HG02973 (cell line): Measurements from ENCODE around the gene DNAJC1.

Source experiments
- ATAC-seq: cut with Tn5 transposase; IDR thresholded peaks from one replicate; pipeline ENCODE4 v1.9.1; 2021; ENCODE audit warnings: moderate library complexity; ENCODE audit not compliant: unreplicated experiment

DNAJC1 gene

DNA sequence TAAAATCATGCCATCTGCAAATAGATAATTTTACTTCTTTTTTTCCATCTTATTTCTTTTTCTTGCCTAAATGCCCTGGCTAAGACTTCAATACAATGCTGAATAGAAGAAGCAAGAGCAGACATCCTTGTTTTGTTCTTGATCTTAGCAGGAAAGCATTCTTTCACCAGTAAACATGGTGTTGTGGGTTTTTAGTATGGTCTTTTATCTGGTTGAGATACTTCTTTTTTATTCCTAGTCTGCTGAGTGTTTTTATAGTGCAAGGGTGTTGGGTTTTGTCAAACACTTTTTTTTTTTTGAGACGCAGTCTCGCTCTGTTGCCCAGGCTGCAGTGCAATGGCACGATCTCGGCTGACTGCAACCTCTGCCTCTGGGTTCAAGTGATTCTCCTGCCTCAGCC lies 232.3 kb downstream of the DNAJC1 start:
- no peak for ATAC-seq

DNA sequence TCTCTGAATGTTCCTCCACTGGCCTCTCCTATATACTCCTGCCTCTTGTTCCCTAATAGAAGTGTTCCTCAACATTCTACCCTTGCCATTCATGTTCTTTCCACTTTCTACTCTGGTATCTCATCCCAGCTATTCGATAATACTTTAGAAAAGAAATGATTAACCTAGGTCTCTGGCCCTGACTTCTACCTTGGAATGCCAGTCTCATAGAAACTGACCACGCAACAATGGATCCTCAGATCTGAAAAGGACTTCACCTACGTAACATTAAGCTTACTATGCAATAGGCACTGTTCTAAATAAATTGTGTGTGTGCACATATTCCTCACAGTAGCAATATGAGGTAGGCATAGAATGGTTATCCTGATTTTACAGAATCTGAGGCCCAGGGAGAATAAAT lies 234.5 kb downstream of the DNAJC1 start:
- ATAC-seq = no peak

DNA sequence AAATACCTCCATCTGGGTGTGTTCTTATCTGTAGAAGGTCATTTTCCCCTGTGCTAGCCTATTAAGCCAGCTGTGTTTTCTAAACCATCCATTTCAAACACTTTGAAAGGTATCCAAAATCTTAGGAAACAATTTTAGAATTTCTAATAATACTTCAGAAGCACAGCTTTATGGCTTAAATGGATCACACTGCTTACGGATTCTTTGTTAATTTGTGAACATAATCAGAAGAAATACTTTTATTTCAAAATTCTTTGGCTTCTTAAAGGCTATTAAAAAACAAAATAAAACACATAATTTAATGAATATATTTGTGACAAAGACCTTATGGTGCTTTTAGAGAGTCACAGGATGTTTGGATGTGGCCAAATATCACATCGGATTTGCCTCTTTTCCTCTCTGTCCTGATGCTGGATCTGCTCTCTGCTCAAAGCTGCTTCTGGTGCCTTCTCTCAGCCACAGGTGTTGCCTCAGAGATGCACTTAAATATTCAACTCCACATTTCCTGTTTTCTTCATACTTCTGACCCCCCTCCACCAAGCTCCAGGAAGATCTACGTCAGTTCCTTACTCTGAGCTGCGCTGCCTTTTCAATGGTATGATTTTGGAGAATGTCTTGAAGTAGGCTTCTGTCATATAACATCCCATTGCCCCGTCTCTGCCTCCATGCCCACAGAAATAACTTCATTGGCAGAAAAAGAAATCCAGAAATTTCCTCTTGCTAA lies 238.9 kb downstream of the DNAJC1 start:
- ATAC-seq = no peak

DNA sequence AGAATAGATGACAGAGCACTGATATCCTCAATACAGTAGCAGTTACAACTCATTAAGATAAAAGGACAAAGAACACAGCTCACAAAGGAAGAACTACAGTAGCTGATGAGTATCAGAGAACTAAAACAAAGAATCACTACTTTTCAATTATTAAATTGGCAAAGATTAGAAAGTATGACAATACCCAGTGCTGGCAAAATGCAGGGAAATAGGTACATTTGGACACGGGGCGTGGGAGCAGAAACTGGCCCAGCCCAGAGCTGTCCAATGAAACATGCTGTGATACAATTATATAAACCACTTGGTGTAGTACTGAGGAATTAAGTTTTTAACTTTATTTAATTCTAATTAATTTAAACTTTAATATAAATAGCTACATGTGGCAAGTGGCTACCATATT lies 243.2 kb downstream of the DNAJC1 start:
- no peak for ATAC-seq

DNA sequence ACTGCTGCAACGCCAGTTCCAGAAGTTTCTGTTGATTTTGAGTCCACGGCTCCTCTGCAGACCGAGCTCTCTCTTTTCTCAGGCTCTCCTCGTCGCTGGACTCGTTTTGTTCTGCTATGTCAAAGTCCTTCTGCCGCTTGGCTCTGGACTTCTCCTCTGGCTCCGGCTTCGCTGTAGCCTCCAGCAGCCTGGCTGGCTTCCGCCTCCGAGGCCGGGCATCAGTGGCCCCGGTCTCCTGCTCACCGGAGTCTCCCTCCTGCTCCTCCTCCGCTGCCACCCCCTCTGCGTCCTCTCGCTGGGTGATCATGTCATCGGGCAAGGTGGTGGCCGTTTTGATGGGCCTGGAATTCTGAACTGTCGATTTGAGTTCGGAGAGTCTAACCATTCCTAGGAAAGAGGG lies 244.3 kb downstream of the DNAJC1 start:
- no peak for ATAC-seq

DNA sequence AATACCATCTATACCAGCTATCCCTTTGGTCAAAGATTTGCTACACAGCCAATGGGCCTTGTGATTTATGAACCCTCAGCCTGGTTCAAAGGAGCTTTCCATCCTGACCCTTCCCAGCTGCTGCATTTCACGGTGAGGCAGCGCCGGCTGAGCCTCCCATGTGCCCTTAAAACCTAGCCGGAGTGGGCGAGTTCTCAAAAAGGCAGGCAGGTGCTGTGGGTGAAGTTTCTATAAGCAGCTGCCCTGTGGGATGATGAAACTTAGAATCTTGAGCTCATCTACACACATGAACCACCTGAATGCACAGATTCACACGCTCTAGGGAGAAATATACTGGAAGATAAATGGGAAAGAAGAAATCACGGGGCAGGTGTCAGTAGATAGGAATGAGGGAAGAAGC lies 244.8 kb downstream of the DNAJC1 start:
- ATAC-seq = no peak

DNA sequence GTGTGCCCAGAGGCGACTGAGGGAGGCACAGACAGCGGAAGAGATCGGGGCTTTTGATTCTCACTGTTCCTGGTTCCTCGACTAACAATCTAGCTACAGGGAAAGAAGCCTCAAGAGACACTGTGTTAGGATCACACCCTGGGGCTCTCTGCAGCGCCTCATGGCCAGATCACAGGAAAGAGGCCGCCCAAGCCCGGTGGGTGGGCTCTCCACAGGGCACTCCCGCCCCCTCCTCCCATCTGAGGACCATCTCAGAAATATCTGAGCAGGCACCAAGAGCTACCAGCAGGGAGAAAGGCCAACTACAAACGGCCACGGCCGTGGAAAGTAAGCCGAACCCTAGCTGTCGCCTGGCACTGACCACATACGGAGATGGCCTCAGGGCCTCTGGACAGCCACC lies 245.3 kb downstream of the DNAJC1 start:
- ATAC-seq = no peak

DNA sequence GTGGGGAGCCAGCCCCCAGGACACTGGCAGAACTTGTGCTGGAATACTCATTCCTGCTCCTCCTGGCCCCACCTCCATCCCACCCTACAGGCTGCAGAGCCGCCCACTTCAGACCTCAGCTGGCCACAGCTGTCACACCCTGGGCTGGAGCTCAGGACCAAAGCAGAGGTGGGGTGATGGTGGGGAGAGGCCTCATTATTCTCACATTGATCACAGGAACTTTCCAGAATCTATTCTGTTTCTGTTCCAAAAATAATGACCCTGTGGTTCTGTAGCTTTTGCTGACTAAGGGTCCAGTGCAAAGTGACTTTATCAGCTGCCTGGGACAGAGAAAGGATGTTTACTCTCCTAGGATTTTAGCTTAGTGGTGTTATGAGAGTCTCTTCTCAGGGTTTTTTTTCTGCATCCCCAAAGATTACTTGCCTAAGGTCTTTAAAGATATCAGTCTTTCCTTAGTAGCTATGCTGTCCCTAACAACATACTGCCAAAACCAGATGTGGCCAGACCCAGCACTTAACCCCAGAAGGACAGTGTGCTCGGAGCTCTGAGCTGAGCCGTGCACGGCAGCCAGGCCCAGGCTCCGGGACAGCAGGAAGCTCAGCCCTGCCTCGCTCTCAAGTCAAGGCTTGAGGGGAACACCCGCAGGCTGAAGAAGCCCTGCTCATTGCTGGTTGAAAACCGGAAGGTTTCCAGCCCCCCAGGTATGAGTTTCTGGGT lies 246.2 kb downstream of the DNAJC1 start:
- no peak for ATAC-seq

DNA sequence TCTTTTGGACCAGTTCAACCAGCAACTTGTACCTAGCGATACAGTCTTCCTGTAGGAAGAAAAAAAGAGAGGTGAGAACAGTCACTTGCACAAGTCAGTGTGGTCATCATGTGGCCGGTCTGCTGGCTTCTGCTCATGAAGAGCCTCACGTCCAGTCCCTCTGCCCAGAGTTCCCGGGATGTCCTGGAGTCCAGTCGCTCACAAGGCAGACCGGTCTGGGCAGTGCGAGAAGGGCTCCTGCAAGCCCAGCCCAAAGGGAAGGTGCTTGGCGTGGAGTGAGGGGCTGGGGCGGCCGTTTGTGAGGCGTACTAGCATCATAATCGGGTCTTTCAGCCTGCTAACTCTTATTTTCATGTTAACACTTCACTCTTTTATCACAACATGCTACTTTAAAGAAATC lies 246.8 kb downstream of the DNAJC1 start:
- ATAC-seq = no peak

DNA sequence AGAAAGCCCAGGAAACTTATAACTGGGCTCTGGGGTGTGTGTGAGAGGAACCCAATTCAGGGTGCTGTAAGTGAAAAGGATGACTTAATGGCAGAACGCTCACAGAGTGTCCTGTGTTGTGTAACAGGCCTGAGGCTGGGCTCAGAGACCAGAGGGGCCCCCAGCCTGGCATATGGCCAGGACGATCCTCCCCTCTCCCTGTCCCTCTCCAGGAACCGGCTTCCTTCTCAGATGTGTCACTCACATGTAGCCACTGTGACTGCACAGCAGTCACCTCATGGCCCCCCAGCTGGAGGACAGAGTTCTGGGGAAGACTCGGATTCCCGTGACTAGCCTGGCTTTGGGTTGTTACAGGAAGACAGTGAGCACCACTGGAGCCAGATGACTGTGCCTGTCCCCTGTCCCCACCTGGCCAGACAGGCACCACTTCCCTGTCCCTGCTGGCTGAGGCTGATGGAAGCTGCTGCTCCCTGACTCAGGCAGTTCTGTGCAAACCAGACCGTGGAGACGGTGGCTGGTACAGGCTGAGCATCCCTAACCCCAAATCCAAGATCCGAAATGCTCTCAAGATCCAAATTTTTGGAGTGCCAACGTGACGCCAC lies 249.0 kb downstream of the DNAJC1 start:
- ATAC-seq = no peak

DNA sequence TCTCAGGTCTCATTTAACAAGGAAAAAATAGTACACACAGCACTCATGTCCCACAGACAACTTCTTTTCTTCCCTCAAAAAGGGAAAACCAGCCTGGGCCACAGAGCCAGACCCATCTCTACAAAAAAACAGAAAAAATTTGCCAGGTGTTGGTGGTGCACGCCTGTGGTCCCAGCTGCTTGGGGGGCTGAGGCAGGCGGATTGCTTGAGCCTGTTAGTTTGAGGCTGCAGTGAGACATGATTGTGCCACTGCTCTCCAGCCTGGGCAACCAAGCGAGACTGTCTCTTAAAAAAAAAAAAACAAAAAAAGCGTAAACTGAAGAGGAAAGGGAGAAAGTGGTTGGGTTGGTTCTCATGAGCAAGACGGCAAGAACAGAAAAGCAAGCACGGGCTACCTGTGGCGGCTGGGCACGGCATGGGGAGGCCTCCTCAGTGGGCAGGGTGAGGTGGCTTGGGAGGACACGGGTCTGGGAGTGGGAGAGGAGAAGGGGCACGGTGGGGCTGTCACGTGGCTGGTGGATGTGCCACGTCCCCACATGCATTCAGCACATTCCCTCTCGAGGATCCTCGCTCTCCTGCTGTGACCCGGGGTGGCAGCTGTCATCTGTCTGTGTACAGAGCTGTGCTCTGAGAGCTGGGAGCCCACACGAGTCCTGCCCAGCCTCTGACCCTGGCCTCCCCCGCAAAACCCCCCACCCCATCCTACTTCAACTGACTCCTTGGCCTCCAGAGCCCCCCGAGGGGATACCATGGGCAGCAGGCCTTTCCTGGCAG lies 249.8 kb downstream of the DNAJC1 start:
- ATAC-seq = no peak

DNA sequence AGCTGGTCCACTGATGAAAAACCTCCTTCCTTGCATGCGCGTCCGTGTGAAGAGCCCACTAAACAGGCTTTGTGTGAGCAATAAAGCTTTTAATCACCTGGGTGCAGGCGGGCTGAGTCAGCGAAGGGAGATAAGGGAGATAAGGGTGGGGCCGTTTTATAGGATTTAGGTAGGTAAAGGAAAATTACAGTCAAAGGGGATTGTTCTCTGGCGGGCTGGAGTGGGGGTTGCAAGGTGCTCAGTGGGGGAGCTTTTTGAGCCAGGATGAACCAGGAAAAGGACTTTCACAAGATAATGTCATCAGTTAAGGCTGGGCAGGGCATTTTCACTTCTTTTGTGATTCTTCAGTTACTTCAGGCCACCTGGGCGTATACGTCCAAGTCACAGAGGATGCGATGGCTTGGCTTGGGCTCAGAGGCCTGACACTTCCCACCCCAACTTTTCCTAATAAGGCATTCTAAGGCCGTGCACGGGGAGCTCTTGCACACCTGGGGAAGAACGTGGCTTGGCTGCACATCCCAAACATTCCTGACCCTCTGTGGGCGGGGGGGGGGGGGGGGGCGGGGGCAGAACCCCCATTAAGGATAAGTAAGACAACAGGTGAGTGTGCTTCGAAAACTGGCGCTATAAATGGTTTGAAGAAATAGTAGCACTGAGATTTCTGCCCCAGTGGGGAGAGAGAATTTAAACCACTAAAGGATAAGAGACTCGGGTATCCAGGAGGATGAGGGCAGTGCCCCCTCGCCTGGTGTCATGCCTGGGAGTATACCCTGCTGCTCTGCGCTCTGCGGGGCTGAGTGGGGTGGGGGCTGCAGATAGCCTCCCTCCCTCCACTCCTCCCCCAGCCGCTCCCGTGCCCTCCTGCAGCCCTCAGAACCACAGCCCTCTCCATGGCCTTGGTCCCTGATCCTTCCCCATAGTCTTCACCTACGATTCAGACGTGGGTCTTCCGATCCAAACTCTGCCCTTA lies 251.9 kb downstream of the DNAJC1 start:
- no peak for ATAC-seq

DNA sequence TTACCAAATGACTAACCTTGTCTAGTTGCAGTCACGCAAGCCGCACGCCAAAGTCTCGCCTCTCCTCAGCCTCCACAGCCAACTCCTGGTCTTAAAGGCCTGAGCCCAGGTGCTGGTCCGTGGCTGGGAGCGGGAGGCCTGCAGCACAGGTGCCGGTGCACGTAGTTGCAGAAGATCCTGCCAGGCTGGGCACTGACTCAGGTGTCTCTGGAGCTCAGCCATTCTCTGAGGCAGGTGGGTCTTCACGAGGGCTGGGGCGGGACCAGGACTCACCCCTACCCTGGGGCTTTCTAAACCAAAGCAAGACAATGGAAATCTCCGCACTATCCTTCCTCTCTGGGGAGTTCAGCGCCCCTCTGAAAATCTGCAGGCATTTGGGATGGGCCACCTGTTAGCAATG lies 253.1 kb downstream of the DNAJC1 start:
- ATAC-seq = no peak

DNA sequence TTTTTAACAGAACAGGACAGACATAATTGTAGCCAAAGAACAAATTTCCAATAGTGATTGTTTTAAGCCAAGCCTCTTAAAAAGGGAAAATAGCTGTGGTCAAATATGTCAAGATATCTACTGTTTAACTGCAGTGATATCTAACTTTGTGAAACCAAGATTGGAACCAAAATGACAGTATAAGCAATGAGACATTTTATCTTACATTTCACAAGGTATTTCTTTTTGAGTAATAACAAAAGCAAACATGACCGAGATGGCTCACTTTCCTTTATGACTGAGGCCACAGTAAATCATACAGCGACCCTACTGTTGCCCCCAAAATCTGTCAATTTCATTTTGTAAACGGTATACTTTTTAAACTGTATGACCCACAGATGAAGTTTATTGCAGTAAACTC lies 253.7 kb downstream of the DNAJC1 start:
- ATAC-seq = no peak

DNA sequence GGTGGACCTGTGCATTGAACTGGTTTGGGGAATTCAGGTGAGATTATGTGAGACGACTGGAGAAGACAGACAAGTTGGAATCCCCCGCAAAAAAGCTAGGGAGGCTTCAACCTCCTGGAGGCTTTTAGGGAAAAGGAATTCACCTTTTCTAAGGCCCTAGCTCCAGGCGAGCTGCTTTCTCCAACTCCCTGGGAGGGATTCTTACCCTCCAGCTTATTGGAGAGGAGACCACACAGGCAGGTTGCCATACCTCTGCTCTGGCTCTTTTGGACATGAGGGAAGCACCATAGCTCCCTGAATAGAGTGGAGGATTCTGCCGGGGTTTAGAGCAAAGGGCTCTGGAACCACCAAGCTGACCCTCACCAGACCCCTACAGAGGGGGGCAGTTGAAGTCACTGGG lies 255.7 kb downstream of the DNAJC1 start:
- no peak for ATAC-seq

DNA sequence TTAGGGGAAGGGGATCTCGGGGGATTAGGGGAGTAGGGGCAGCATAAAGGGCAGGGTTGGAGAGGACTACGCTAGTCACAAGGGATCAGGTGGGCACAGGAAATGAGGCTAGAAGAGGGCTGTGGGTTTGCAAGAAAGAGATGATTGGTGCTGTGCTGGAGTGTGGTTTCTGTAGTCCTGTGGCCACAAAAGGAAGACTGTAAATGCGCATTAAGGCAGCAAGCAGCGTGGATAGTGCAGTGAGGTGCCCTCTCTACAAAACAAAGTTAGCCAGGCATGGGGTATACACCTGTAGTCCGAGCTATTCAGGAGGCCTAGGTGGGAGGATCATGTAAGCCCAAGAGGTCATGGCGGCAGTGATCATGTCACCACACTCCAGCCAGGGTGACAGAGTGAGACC lies 257.4 kb downstream of the DNAJC1 start:
- ATAC-seq = no peak

DNA sequence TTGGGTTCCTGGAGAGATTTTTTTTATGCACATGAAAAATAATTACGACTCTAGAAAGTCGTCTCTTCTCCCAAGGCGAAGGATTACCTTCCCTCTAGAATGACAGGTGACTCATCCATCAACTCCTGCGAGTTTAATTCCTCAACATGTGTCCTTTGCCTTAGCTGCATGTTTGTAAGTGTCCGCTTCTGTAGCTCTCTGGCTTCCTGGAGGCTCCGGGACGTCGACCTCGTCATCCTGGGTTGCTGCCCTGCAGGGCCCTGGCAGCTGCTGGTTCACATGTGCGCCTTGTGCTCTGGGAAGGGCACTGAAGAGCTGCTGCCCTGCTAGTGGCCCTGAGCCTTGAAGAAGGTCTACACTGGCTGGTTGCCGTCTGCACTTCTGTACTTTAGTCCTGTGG lies 259.3 kb downstream of the DNAJC1 start:
- no peak for ATAC-seq

DNA sequence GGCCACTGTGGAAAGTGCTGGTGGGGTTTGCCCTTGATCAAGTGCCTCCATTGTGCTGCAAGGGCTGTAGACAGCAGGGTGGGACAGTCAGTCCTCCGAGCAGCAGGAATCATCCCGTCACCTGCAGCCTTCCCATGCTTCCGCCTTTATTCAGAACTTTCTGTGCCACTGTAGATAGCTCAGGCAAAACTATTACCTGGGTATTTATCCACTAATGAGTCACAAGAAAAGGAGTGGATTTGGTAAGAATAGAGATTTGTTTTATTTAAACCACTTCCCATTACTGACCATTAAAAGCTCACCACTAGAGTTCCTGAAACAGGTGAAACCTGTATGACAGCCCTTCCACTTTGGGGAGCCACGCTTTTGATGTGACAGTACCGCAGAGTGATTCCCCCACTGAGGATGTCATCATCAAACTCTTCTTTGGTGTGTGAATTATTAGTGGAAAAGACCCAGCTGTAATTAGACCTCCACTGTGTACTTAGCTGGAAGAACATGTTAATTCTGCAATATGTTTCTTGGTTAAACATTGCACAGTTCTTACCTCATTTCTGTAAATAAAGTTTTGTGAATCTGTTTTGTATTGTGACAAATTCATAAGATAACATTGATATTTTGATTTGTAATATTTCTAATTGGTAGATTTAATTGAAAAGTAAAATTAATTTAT lies 260.7 kb downstream of the DNAJC1 start:
- no peak for ATAC-seq

DNA sequence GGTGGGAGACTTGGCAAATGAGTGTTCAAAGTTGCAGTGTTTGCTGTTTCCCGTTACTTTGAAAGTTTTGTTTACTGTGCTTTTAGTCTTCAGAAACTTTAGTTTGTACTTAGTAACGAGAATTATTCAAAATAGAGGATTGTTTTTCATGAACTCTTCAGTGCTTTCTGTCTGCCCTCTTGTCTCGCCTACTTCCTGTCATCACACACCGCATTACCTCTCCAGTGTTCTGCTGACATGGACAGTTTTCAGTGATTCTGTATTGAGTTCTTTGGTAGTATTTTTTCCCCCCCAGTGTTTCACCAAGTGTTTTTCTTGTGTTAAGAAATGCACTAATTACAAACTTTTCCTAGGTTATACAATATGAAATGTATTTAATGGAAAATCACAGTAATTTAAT lies 262.5 kb downstream of the DNAJC1 start:
- no peak for ATAC-seq

DNA sequence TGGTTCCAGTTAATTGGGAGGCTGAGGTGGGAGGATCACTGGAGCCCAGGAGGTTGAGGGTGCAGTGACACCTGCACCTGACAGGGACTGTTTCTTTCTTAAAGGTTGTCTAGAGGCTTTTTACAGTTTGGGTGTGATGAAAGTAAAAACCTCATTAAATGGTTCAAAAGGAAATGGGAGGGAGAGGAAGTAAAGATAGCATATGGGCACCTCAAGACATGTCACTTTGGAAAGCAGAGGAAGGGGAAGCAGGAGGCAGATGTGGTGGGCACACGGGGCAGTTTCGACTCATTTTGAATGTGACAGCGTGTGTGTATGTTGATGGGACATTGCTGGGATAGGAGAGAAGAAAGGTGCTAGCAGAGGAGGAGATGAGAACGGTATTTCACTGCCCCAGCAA lies 266.4 kb downstream of the DNAJC1 start:
- no peak for ATAC-seq
